MCF 10A (cell line): ENCODE data around the gene ZDHHC18. TPM values are rescaled to one million over a fixed set of nuclear protein-coding genes. Genes with fewer than 3 reads are reported as not detected.
A peak's percentile ranks its signal among the peaks of the same experiment; 100 is the strongest.

Source experiments
- BruUV-seq: library from RNA; stranded (reverse); fragments of 400-500 nt; replicated peaks from 2 replicates; lab custom pipeline; 2021; lab: Mats Ljungman, UMichigan
- CTCF ChIA-PET: fragments of 300-600 bp; sonication (Branson Sonifier 250); formaldehyde crosslinking; extraction: SDS; loops from one replicate; lab custom pipeline; 2021; ENCODE audit warnings: antibody characterized with exemption, inconsistent platforms; lab: Yijun Ruan, JAX
- POLR2A ChIA-PET: fragments of 300-600, 350-650 bp; sonication (Branson Sonifier 250); formaldehyde crosslinking; extraction: SDS; loops from one replicate; lab custom pipeline; 2020; ENCODE audit warnings: antibody characterized with exemption, inconsistent platforms; lab: Yijun Ruan, JAX
- DNase-seq: peaks from one replicate; pipeline ENCODE4 v3.0.0-alpha.2; 2018; ENCODE audit not compliant: unreplicated experiment
- H3K27ac Mint-ChIP-seq: one replicate; pipeline ENCODE4 v1.8.0; 2022; ENCODE audit warnings: mild to moderate bottlenecking, low read depth, mixed read lengths; ENCODE audit not compliant: unreplicated experiment
- H3K27me3 Mint-ChIP-seq: one replicate; pipeline ENCODE4 v1.8.0; 2022; ENCODE audit warnings: mixed read lengths; ENCODE audit not compliant: insufficient read depth, unreplicated experiment
- H3K36me3 Mint-ChIP-seq: one replicate; pipeline ENCODE4 v1.8.0; 2022; ENCODE audit warnings: mild to moderate bottlenecking, moderate library complexity, mixed read lengths; ENCODE audit not compliant: insufficient read depth, unreplicated experiment
- H3K4me1 Mint-ChIP-seq: one replicate; pipeline ENCODE4 v1.8.0; 2022; ENCODE audit warnings: mixed read lengths; ENCODE audit not compliant: insufficient read depth, unreplicated experiment
- H3K4me3 Mint-ChIP-seq: one replicate; pipeline ENCODE4 v1.8.0; 2022; ENCODE audit warnings: mild to moderate bottlenecking, moderate library complexity, mixed read lengths; ENCODE audit not compliant: unreplicated experiment
- H3K9me3 Mint-ChIP-seq: one replicate; pipeline ENCODE4 v1.8.0; 2022; ENCODE audit warnings: mixed read lengths; ENCODE audit not compliant: unreplicated experiment
- intact Hi-C: fragments of 100-400 bp; cut with micrococcal nuclease; formaldehyde crosslinking; loops from 2 replicates; pipeline ENCODE4 v1.14.1; 2022
- total RNA-seq: library from RNA; stranded (reverse); gene quantifications from 2 replicates; pipeline ENCODE4 v1.2.3, GENCODE V29; 2022
- TF ChIP-seq, protein P1 (sequence below): fragments of 200-600 bp; IDR thresholded peaks from one replicate; pipeline ENCODE4 v1.8.0; 2022; ENCODE audit warnings: antibody characterized with exemption, mild to moderate bottlenecking; ENCODE audit not compliant: unreplicated experiment

ZDHHC18 gene
- total RNA-seq, 1 experiment from 2014 or later = 14.0 TPM

DNA sequence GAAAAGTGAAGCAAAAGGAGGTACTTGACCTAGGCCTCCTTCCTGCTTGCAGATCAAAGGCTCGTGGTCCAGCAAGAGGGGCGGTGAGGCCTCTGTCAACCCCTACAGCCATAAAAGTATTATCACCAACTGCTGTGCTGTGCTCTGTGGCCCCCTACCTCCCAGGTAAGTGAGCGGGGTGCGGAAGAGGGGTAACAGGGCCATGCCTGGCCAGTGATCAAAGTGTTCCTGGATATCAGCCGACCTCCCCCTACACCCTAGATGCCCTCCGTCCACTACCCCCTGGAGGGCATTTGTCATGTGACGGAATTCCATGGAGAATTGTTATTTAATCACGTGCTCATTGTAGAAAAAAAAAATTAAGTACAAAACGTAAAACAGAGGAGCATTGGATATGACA is 26.2 kb downstream of the ZDHHC18 start:
- CTCF ChIA-PET = interaction anchor here (1.0 to 2.9 kb wide), 7 partner anchors 9 to 144 kb away, joined by 3 to 20 read pairs (median 5); no protein-coding TSS in a partner anchor
- POLR2A ChIA-PET = interaction anchor here (0.9 to 5.8 kb wide), 2 partner anchors 12 to 36 kb away, joined by 3 to 82 read pairs; partner anchors contain the start of gene SFN
- DNase-seq = no peak
- TF ChIP-seq, protein P1, sequence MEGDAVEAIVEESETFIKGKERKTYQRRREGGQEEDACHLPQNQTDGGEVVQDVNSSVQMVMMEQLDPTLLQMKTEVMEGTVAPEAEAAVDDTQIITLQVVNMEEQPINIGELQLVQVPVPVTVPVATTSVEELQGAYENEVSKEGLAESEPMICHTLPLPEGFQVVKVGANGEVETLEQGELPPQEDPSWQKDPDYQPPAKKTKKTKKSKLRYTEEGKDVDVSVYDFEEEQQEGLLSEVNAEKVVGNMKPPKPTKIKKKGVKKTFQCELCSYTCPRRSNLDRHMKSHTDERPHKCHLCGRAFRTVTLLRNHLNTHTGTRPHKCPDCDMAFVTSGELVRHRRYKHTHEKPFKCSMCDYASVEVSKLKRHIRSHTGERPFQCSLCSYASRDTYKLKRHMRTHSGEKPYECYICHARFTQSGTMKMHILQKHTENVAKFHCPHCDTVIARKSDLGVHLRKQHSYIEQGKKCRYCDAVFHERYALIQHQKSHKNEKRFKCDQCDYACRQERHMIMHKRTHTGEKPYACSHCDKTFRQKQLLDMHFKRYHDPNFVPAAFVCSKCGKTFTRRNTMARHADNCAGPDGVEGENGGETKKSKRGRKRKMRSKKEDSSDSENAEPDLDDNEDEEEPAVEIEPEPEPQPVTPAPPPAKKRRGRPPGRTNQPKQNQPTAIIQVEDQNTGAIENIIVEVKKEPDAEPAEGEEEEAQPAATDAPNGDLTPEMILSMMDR = no peak
- intact Hi-C loops = loop anchor here (1.0 to 2.0 kb wide), 2 partner anchors 26 to 34 kb away; no protein-coding TSS in a partner anchor
- H3K4me1 Mint-ChIP-seq = peaks cover 30% of the 10 kb centered on the region
- peak overlapping the region; percentile 46 for H3K27ac Mint-ChIP-seq
- BruUV-seq = no TSS peak
- no peaks in the 10 kb centered on the region for H3K27me3 Mint-ChIP-seq
- peaks cover 48% of the 10 kb centered on the region for H3K36me3 Mint-ChIP-seq
- no peaks in the 10 kb centered on the region for H3K9me3 Mint-ChIP-seq
- no peak overlapping the region for H3K4me3 Mint-ChIP-seq

DNA sequence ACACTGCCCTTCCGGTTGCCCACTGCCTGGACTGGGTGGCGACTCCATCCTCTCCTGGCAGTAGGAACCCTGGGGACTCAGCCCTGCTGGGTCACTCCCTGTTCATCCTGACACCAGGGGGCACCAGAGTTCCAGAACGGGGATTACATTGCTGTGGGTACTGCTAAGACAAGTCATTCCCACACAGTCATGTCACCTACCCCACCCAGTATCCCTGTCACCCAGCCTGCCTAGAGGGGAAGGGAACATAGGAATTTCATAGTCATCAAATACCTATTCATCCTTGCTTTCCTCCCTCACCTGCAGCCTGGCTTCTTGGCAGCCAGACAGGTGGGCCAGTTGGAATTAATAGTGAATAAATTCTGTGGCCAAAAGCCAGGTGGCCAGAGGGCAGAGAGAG is 26.7 kb downstream of the ZDHHC18 start:
- peaks cover 30% of the 10 kb centered on the region for H3K4me1 Mint-ChIP-seq
- no peaks in the 10 kb centered on the region for H3K9me3 Mint-ChIP-seq
- H3K36me3 Mint-ChIP-seq = peaks cover 45% of the 10 kb centered on the region
- CTCF ChIA-PET = interaction anchor here (0.7 to 2.1 kb wide), 7 partner anchors 10 to 143 kb away, joined by 3 to 8 read pairs (median 5); partner anchors contain the start of gene SFN
- H3K27me3 Mint-ChIP-seq = no peaks in the 10 kb centered on the region
- H3K4me3 Mint-ChIP-seq = no peak overlapping the region
- TF ChIP-seq, protein P1 = peak; percentile 81
- peak; percentile 94 for DNase-seq
- intact Hi-C loops = loop anchor here (1.0 to 2.0 kb wide), 2 partner anchors 25 to 34 kb away; no protein-coding TSS in a partner anchor
- no peak overlapping the region for H3K27ac Mint-ChIP-seq
- POLR2A ChIA-PET = interaction anchor here (1.2 to 5.8 kb wide), 2 partner anchors 12 to 25 kb away, joined by 4 to 82 read pairs; partner anchors contain the start of gene SFN
- no TSS peak for BruUV-seq

DNA sequence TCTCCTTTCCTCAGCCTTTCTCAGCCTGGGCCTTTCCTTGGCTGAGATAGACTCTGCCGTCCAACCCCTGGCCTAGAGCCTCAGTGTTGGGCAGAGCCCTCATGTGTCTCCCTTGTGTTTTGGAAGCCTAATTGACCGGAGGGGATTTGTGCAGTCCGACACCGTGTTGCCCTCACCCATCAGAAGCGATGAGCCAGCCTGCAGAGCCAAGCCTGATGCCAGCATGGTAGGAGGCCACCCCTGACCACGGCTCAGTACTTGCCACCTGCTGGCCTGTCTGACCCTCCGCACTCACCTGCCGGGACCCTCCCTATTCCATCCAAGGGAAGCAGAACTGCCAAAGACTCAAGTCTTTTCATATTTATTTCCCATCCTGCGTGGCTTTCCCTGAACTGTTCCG is 27.1 kb downstream of the ZDHHC18 start:
- peaks cover 30% of the 10 kb centered on the region for H3K4me1 Mint-ChIP-seq
- POLR2A ChIA-PET = interaction anchor here (1.2 to 5.8 kb wide), 4 partner anchors 11 to 35 kb away, joined by 4 to 82 read pairs (median 18); partner anchors contain the start of genes GPN2 and SFN
- H3K27me3 Mint-ChIP-seq = no peaks in the 10 kb centered on the region
- CTCF ChIA-PET = interaction anchor here (0.7 to 2.1 kb wide), 7 partner anchors 10 to 143 kb away, joined by 3 to 8 read pairs (median 5); partner anchors contain the start of gene SFN
- peak overlapping the region; percentile 24 for H3K27ac Mint-ChIP-seq
- BruUV-seq = no TSS peak
- intact Hi-C loops = loop anchor here (1.0 to 2.0 kb wide), 2 partner anchors 25 to 33 kb away; no protein-coding TSS in a partner anchor
- H3K9me3 Mint-ChIP-seq = no peaks in the 10 kb centered on the region
- DNase-seq = no peak
- H3K4me3 Mint-ChIP-seq = no peak overlapping the region
- peaks cover 41% of the 10 kb centered on the region for H3K36me3 Mint-ChIP-seq
- TF ChIP-seq, protein P1 = no peak

DNA sequence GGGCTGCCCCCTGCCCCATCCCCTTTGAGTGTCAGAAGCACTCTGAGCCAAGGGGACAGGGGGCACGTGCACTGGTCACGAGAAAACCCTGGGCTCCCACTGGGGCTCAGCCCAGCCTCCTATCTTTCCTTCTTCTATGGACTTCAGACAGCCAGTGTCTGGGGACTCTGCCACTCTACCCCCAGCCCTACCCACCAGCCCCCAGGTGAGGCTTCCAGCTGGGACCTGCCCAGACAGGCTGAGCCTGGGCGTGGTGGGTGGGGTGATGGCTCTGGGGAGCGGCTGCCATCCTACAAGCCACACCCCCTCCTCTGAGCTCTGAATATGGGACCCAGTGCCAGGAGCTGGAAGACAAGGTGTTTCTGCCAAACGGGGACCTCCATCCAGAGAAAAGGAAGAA is 28.4 kb downstream of the ZDHHC18 start:
- intact Hi-C loops = no loop called here
- POLR2A ChIA-PET = interaction anchor here (0.8 to 5.8 kb wide), 9 partner anchors 10 to 157 kb away, joined by 3 to 82 read pairs (median 4); partner anchors contain the start of genes GPATCH3, GPN2 and SFN

More for the DNA sequence above, 28.4 kb downstream of the ZDHHC18 start:
- TF ChIP-seq, protein P1 = no peak
- Mint-ChIP-seq H3K4me1 (peaks cover 22% of the 10 kb centered on the region), H3K9me3 (no peaks in the 10 kb centered on the region), H3K27me3 (no peaks in the 10 kb centered on the region), H3K4me3 (no peak overlapping the region), H3K36me3 (peaks cover 30% of the 10 kb centered on the region), H3K27ac (peak overlapping the region; percentile 24)
- CTCF ChIA-PET = interaction anchor here (0.5 to 2.5 kb wide), 9 partner anchors 8 to 821 kb away, joined by 3 to 13 read pairs (median 4); partner anchors contain the start of genes GPN2 and SFN
- peak; percentile 69 for DNase-seq
- BruUV-seq = no TSS peak
